ENCODE results near the gene BNIP1. TPM values are rescaled to one million over a fixed set of nuclear protein-coding genes. Genes with fewer than 3 reads are reported as not detected.

The BNIP1 gene
- total and polyA plus RNA-seq, 2 of the 4 experiments (the other 2 are of a cell fraction), result 24.3 to 35.3 TPM

- intact Hi-C loops (cut with micrococcal nuclease), result no loop called here
- no peaks in the 10 kb centered on the region for H3K79me1 ChIP-seq (ENCODE audit: low read depth in 1 of 2, low read length in 2 of 2)
- BruUV-seq (replicated peaks), result no TSS peak
- H2AK9ac ChIP-seq (replicated peaks; ENCODE audit: low read depth, low read length, poor library complexity), result no peak overlapping the region
- H3K9ac ChIP-seq (ENCODE audit: low read depth, low read length), result no peak overlapping the region
- in situ Hi-C loops (cut with MboI; ENCODE audit: low sequenced_read_pairs), result no loop called here
- no peak overlapping the region for H2BK15ac ChIP-seq (ENCODE audit: low read depth, low read length)
- H3K36me3 ChIP-seq (ENCODE audit: control insufficient read depth, insufficient read depth, low read length), result no peaks in the 10 kb centered on the region
- H4K20me1 ChIP-seq (ENCODE audit: insufficient read depth, low read length), result no peaks in the 10 kb centered on the region
- H3K18ac ChIP-seq (ENCODE audit: low read depth, low read length), result no peak overlapping the region
- no peak overlapping the region for H4K8ac ChIP-seq (ENCODE audit: low read depth in 2 of 2, low read length in 2 of 2)
- H3K4me3 ChIP-seq (ENCODE audit: insufficient read depth, low read depth, low read length), result no peak overlapping the region
- H3K9me1 ChIP-seq (ENCODE audit: insufficient read depth, low read length), result no peaks in the 10 kb centered on the region
- no peak overlapping the region for H3K23ac ChIP-seq (ENCODE audit: low read depth, low read length)
- H3K9me3 ChIP-seq (ENCODE audit: control insufficient read depth, insufficient read depth, low read length), result peaks cover 10% of the 10 kb centered on the region
- H3K27ac ChIP-seq (ENCODE audit: insufficient read depth, low read length), result no peak overlapping the region
- DNase-seq (no peak), ATAC-seq (ENCODE audit: low read depth) (no peak)
- H2AK5ac ChIP-seq (ENCODE audit: low read depth, low read length), result no peak overlapping the region
- no peak overlapping the region for H4K91ac ChIP-seq (ENCODE audit: insufficient read depth, low read depth, low read length)
- WGBS, 2 experiments (ENCODE audit: extremely low coverage in 2 of 2, insufficient read length in 1 of 2), result 77% methylated on average over 2 of the region's 9 CpGs; no CpG with 5 or more reads in 1 of the 2 experiments
- no peak overlapping the region for H2BK5ac ChIP-seq (ENCODE audit: low read depth, low read length, poor library complexity, severe bottlenecking)
- no peak overlapping the region for H3K4ac ChIP-seq (ENCODE audit: low read depth, low read length)
- H2BK120ac ChIP-seq (ENCODE audit: low read depth, low read length), result no peak overlapping the region
- H2AFZ ChIP-seq (replicated peaks; ENCODE audit: low read length, poor library complexity), result no peak overlapping the region
- POLR2A ChIA-PET (ENCODE audit: unreplicated experiment), result no interaction called here
- no peak overlapping the region for H3K56ac ChIP-seq (ENCODE audit: extremely low read depth, insufficient read depth, low read length)
- H3K4me2 ChIP-seq (ENCODE audit: low read depth, low read length), result no peak overlapping the region
- no peak overlapping the region for H3K14ac ChIP-seq (replicated peaks; ENCODE audit: low read depth, low read length)
- peaks cover 46% of the 10 kb centered on the region for H3K27me3 ChIP-seq (ENCODE audit: control insufficient read depth, insufficient read depth, low read length)
- peaks cover 4% of the 10 kb centered on the region; the same call in 1 of the 2 replicates for H3K4me1 ChIP-seq (ENCODE audit: control insufficient read depth, insufficient read depth, low read length)
- TF ChIP-seq ELK1 (IDR thresholded peaks at IDR 0.05; ENCODE audit: borderline replicate concordance, low read depth, low read length) (no peak), MAZ (IDR thresholded peaks at IDR 0.05; ENCODE audit: borderline replicate concordance, low read depth, low read length) (no peak), CTCF (conservative IDR thresholded peaks at IDR 0.05; ENCODE audit: low read depth, low read length) (no peak), MXI1 (IDR thresholded peaks at IDR 0.05; ENCODE audit: borderline replicate concordance, low read depth, low read length) (no peak), POLR2A (IDR thresholded peaks at IDR 0.05; ENCODE audit: low read depth, low read length) (no peak)
- H4K5ac ChIP-seq (ENCODE audit: low read depth, low read length), result no peak overlapping the region
- CTCF ChIA-PET, result no interaction called here
- H2BK20ac ChIP-seq (ENCODE audit: low read depth, low read length), result no peak overlapping the region
- dilution Hi-C loops (cut with HindIII; ENCODE audit: low sequenced_read_pairs, unreplicated experiment), result no loop called here
Observed at GRCh38 chr5:173197375-173197891, 53.1 kb downstream of the BNIP1 start.
